ENCODE measurements around the gene BTN1A1. TPM values are rescaled to one million over a fixed set of nuclear protein-coding genes. Genes with fewer than 3 reads are reported as not detected.

BTN1A1 gene
- total and polyA plus RNA-seq, 9 of the 15 experiments (the other 6 are each of a cell fraction or from before 2014, with no cell fraction given) = 0.01 to 0.15 (median 0.06) TPM; not detected in 4

DNA sequence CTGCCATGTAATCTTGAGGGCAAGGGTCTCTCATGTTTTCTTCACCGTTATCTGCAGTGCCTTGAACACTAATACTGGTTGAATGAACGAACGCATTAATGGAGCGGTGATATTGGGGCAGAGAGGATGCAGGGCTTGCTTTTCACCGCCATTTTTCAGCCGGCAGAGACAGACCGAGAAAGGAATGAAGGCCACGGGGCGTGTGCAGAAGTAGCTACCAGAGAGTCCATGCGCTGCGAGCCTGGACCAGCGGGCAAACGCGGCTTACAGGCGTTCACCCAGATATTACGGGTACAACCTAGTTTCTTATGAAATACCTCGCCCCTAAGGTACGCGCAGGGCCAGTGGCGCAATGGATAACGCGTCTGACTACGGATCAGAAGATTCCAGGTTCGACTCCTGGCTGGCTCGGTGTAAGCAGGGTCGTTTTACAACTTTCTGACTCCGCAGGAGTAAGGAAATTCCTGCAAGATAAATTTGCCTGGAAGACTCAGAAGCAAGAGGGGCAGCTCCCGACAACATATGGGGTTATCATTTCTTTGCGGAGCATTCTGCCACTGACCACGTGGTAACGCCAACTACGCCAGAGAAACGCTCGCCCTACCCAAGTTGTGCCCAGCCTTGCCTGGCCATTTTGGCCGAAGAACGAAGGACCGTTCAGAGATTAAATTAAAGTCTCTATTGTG is 37.2 kb downstream of the BTN1A1 start (continued):
- TF ChIP-seq SIX5 (IDR thresholded peaks at IDR 0.05; ENCODE audit: borderline replicate concordance in 1 of 2, insufficient read depth in 1 of 2, low read depth in 1 of 2, low read length in 2 of 2) (no peak), ELF2 (CRISPR knock-in tag; IDR thresholded peaks at IDR 0.05) (no peak), MAFF (IDR thresholded peaks at IDR 0.05; ENCODE audit: low read length) (no peak), TEAD2 (tag; IDR thresholded peaks at IDR 0.05) (peak; percentile 74; the same call in 1 of the 2 replicates), SMARCA4 (IDR thresholded peaks at IDR 0.05) (no peak; the same call in 1 of the 2 replicates), NFXL1 (CRISPR knock-in tag; IDR thresholded peaks at IDR 0.05) (no peak), ADNP (tag; IDR thresholded peaks at IDR 0.05) (peak; percentile 99), JUND (IDR thresholded peaks at IDR 0.05; ENCODE audit: borderline replicate concordance, low read depth, low read length) (peak; percentile 81), JUND (tag; IDR thresholded peaks at IDR 0.05; ENCODE audit: borderline replicate concordance, low read depth, low read length) (peak; percentile 75; the same call in 2 of the 3 replicates), ZNF274 (IDR thresholded peaks at IDR 0.05; ENCODE audit: borderline replicate concordance, low read depth, low read length) (peak; percentile 55; the same call in 1 of the 2 replicates), HMBOX1 (IDR thresholded peaks at IDR 0.05) (peak; percentile 87), KAT2B (IDR thresholded peaks at IDR 0.05; ENCODE audit: low read depth, low read length) (no peak), FOXP4 (CRISPR knock-in tag; IDR thresholded peaks at IDR 0.05; ENCODE audit: borderline replicate concordance) (no peak), CHD2 (IDR thresholded peaks at IDR 0.05; ENCODE audit: low read depth, low read length) (peak; percentile 68), IFI16 (CRISPR knock-in tag; IDR thresholded peaks at IDR 0.05) (no peak), ZNF639 (CRISPR knock-in tag; conservative IDR thresholded peaks at IDR 0.05 in 1 of 2, IDR thresholded peaks at IDR 0.05 in 1 of 2) (peak in 1 of 2 experiments; percentile 72; a peak in 1 of 4 replicates), RBM17 (IDR thresholded peaks at IDR 0.05; ENCODE audit: borderline replicate concordance, low read depth, low read length) (no peak), CHD4 (IDR thresholded peaks at IDR 0.05; ENCODE audit: insufficient read depth, insufficient replicate concordance, low read depth, low read length, poor library complexity, severe bottlenecking) (no peak)
- TF ChIP-seq, protein P1, sequence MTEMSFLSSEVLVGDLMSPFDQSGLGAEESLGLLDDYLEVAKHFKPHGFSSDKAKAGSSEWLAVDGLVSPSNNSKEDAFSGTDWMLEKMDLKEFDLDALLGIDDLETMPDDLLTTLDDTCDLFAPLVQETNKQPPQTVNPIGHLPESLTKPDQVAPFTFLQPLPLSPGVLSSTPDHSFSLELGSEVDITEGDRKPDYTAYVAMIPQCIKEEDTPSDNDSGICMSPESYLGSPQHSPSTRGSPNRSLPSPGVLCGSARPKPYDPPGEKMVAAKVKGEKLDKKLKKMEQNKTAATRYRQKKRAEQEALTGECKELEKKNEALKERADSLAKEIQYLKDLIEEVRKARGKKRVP (CRISPR knock-in tag; IDR thresholded peaks at IDR 0.05) = peak; percentile 43; the same call in 1 of the 2 replicates
- TF ChIP-seq, protein P2, sequence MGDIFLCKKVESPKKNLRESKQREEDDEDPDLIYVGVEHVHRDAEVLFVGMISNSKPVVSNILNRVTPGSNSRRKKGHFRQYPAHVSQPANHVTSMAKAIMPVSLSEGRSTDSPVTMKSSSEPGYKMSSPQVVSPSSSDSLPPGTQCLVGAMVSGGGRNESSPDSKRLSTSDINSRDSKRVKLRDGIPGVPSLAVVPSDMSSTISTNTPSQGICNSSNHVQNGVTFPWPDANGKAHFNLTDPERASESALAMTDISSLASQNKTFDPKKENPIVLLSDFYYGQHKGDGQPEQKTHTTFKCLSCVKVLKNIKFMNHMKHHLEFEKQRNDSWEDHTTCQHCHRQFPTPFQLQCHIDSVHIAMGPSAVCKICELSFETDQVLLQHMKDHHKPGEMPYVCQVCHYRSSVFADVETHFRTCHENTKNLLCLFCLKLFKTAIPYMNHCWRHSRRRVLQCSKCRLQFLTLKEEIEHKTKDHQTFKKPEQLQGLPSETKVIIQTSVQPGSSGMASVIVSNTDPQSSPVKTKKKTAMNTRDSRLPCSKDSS (IDR thresholded peaks at IDR 0.05; ENCODE audit: low read depth, partially characterized antibody) = peak; percentile 4
